Measurements from ENCODE around the gene PCDHGA7. TPM values are rescaled to one million over a fixed set of nuclear protein-coding genes. Genes with fewer than 3 reads are reported as not detected.
"Not testable (repeated sequence)": the region's sequence is repeated elsewhere in the genome, so short reads cannot be mapped to it uniquely, and the experiment has no call there.

The PCDHGA7 gene
- total and polyA plus RNA-seq, 10 donors, result 0.18 to 5.4 (median 2.0) TPM

DNA sequence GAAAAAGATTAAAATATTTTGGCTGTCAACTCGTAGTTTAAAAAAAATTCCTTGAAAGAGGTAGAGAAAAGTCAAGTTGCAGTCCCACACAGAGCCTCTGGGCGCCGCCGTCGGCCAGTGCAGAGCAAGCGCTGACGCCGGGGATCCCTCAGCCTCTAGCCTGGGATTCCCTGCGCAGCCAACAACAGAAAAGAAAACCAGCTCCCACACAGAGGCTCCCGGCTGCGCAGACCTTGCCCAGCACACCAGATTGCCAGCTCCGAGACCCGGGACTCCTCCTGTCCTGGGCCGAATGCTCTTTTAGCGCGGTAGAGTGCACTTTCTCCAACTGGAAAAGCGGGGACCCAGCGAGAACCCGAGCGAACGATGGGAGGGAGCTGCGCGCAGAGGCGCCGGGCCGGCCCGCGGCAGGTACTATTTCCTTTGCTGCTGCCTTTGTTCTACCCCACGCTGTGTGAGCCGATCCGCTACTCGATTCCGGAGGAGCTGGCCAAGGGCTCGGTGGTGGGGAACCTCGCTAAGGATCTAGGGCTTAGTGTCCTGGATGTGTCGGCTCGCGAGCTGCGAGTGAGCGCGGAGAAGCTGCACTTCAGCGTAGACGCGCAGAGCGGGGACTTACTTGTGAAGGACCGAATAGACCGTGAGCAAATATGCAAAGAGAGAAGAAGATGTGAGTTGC lies 35.1 kb downstream of the PCDHGA7 start, which contains the start of gene PCDHGB7:
PCDHGB7 (plus strand) TSS at position 184 of the 679 bp plus-strand sequence; CDS start at position 367, 183 bp downstream.
- intact Hi-C loops (cut with DNase I; ENCODE audit: low total_unique reads), result loop anchor here (5.0 kb wide), 1 partner anchor 145 kb away; no protein-coding TSS in a partner anchor
- H3K27ac ChIP-seq, result peak within 1 kb of the TSS in 3 of 8 donors; percentile 11 to 38 (median 15)
- H3K27me3 ChIP-seq (replicated peaks in 1 of 7), result peaks cover 0 to 100% (median 42%) of the 10 kb centered on the region in 7 donors
- peak within 1 kb of the TSS in 7 of 8 donors; percentile 16 to 66 (median 31) for H3K4me3 ChIP-seq
- 6 to 14% (median 7%) methylated on average over 33 to 47 of the region's 47 CpGs for WGBS, 5 donors
- DNase-seq, result peak; percentile 87
- peaks cover 2 to 99% (median 94%) of the 10 kb centered on the region in 8 donors for H3K9me3 ChIP-seq
- TF ChIP-seq, protein P1, sequence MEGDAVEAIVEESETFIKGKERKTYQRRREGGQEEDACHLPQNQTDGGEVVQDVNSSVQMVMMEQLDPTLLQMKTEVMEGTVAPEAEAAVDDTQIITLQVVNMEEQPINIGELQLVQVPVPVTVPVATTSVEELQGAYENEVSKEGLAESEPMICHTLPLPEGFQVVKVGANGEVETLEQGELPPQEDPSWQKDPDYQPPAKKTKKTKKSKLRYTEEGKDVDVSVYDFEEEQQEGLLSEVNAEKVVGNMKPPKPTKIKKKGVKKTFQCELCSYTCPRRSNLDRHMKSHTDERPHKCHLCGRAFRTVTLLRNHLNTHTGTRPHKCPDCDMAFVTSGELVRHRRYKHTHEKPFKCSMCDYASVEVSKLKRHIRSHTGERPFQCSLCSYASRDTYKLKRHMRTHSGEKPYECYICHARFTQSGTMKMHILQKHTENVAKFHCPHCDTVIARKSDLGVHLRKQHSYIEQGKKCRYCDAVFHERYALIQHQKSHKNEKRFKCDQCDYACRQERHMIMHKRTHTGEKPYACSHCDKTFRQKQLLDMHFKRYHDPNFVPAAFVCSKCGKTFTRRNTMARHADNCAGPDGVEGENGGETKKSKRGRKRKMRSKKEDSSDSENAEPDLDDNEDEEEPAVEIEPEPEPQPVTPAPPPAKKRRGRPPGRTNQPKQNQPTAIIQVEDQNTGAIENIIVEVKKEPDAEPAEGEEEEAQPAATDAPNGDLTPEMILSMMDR (IDR thresholded peaks at IDR 0.05 in 8 of 11, conservative IDR thresholded peaks at IDR 0.05 in 3 of 11), result peak in 10 of 11 experiments; percentile 24 to 65 (median 58)
- peak in 2 of 3 donors; percentile 16 to 31 for TF ChIP-seq POLR2AphosphoS5 (IDR thresholded peaks at IDR 0.05)
- H3K36me3 ChIP-seq, result not testable (repeated sequence)
- peaks cover 0 to 30% (median 5%) of the 10 kb centered on the region in 6 donors for H3K4me1 ChIP-seq

DNA sequence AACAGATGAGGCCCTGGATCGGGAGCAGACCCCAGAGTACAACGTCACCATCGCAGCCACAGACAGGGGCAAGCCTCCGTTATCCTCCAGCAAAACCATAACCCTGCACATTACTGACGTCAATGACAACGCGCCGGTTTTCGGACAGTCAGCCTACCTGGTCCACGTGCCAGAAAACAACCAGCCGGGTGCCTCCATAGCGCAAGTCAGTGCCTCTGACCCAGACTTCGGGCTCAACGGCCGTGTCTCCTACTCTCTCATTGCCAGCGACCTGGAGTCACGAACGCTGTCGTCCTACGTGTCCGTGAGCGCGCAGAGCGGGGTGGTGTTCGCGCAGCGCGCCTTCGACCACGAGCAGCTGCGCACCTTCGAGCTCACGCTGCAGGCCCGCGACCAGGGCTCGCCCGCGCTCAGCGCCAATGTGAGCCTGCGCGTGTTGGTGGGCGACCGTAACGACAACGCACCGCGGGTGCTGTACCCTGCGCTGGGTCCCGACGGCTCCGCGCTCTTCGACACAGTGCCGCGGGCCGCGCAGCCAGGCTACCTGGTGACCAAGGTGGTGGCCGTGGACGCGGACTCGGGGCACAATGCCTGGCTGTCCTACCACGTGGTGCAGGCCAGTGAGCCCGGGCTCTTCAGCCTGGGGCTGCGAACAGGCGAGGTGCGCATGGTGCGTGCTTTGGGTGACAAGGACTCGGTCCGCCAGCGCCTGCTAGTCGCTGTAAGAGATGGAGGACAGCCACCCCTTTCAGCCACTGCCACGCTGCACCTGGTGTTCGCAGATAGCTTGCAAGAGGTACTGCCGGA lies 36.7 kb downstream of the PCDHGA7 start:
- H3K27me3 ChIP-seq (replicated peaks in 1 of 7), result peaks cover 0 to 92% (median 47%) of the 10 kb centered on the region in 7 donors
- WGBS, 5 donors, result 35 to 47% (median 39%) methylated on average over 38 to 74 of the region's 74 CpGs
- intact Hi-C loops (cut with DNase I; ENCODE audit: low total_unique reads), result loop anchor here (5.0 kb wide), 1 partner anchor 143 kb away; no protein-coding TSS in a partner anchor
- H3K9me3 ChIP-seq, result peaks cover 2 to 99% (median 94%) of the 10 kb centered on the region in 8 donors
- H3K4me3 ChIP-seq, result peak overlapping the region in 1 of 8 donors; percentile 27
- DNase-seq, result no peak
- no peak overlapping the region for H3K27ac ChIP-seq
- H3K36me3 ChIP-seq, result peaks cover 0 to 8% (median 0%) of the 10 kb centered on the region in 6 donors
- H3K4me1 ChIP-seq, result peaks cover 0 to 18% (median 3%) of the 10 kb centered on the region in 6 donors
- TF ChIP-seq, protein P1 (IDR thresholded peaks at IDR 0.05 in 8 of 11, conservative IDR thresholded peaks at IDR 0.05 in 3 of 11), result no peak
- TF ChIP-seq POLR2A (IDR thresholded peaks at IDR 0.05), result no peak
- TF ChIP-seq POLR2AphosphoS5 (IDR thresholded peaks at IDR 0.05), result no peak

DNA sequence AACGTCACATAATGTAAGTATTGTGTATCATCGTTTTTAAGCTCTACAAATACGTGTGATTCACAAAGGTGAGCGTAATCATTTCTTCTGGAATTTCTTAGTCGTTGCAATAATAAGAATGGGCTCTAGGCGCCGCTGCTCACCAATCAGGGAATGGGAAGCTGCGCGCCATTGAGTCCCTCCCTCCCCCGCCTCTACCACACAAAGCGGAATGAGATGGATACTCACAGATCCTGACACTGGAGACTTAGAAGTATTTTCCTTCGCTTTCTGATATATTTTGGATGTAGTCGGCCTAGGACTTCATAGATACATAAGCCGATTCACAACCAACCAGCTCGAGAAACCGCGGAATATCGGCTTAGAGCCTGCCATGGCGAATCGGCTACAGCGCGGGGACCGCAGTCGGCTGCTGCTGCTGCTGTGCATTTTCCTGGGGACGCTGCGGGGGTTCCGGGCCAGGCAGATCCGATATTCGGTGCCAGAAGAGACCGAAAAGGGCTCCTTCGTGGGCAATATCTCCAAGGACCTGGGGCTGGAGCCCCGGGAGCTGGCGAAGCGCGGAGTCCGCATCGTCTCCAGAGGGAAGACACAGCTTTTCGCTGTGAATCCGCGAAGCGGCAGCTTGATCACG lies 38.4 kb downstream of the PCDHGA7 start, which contains the start of gene PCDHGA11:
PCDHGA11 (plus strand) TSS at position 197 of the 634 bp plus-strand sequence; CDS start at position 374, 177 bp downstream.
- intact Hi-C loops (cut with DNase I; ENCODE audit: low total_unique reads), result no loop called here
- Histone ChIP-seq H3K4me1 (peaks cover 0 to 12% (median 3%) of the 10 kb centered on the region in 6 donors), H3K9me3 (peaks cover 2 to 100% (median 96%) of the 10 kb centered on the region in 8 donors), H3K27me3 (replicated peaks in 1 of 7) (peaks cover 0 to 89% (median 40%) of the 10 kb centered on the region in 7 donors), H3K36me3 (peaks cover 0 to 8% (median 0%) of the 10 kb centered on the region in 6 donors), H3K27ac (no peak within 1 kb of the TSS), H3K4me3 (peak within 1 kb of the TSS in 7 of 8 donors; percentile 6 to 67 (median 34))
- 8 to 10% (median 10%) methylated on average over 42 of the region's 42 CpGs for WGBS, 5 donors
- TF ChIP-seq, protein P1 (IDR thresholded peaks at IDR 0.05 in 8 of 11, conservative IDR thresholded peaks at IDR 0.05 in 3 of 11), result peak in 8 of 11 experiments; percentile 17 to 58 (median 52)
- no peak for TF ChIP-seq POLR2AphosphoS5 (IDR thresholded peaks at IDR 0.05)
- no peak for TF ChIP-seq POLR2A (IDR thresholded peaks at IDR 0.05)
- no peak for DNase-seq

All from spleen (tissue), 11 donors.